Neural cell (in vitro differentiated cells): ENCODE results near the gene VOPP1. TPM values are rescaled to one million over a fixed set of nuclear protein-coding genes. Genes with fewer than 3 reads are reported as not detected.

ENCODE experiments used
- H2AFZ ChIP-seq: fragments of 200-600, 300-800 bp; sonication (generic), shearing (Covaris generic); 2 replicates; pipeline ENCODE4 v1.6.0; 2014; ENCODE audit warnings: low read depth, mild to moderate bottlenecking, antibody characterized with exemption, low read length, moderate library complexity
- H3F3A ChIP-seq: fragments of 200-600 bp; shearing (Covaris generic); 2 replicates; pipeline ENCODE4 v1.6.1; 2016; ENCODE audit warnings: mild to moderate bottlenecking, moderate library complexity, mixed read lengths, antibody characterized with exemption, low read length; ENCODE audit not compliant: insufficient read depth, poor library complexity, severe bottlenecking
- H3K27ac ChIP-seq: fragments of 200-600, 300-800 bp; sonication (generic), shearing (Covaris generic); 2 replicates; pipeline ENCODE4 v1.5.1; 2014; ENCODE audit warnings: mild to moderate bottlenecking, low read length, moderate library complexity
- H3K27me3 ChIP-seq: fragments of 300-800, 200-600 bp; sonication (generic), shearing (Covaris generic); 2 replicates; pipeline ENCODE4 v1.6.0; 2014; ENCODE audit warnings: mild to moderate bottlenecking, low read depth, low read length, moderate library complexity; ENCODE audit not compliant: insufficient read depth
- H3K36me3 ChIP-seq: fragments of 300-800, 200-600 bp; sonication (generic), shearing (Covaris generic); 2 replicates; pipeline ENCODE4 v1.5.1; 2014; ENCODE audit warnings: mild to moderate bottlenecking, antibody characterized with exemption, low read length, moderate library complexity; ENCODE audit not compliant: insufficient read depth
- H3K4me2 ChIP-seq: fragments of 300-800, 200-600 bp; sonication (generic), shearing (Covaris generic); 2 replicates; pipeline ENCODE4 v1.6.0; 2014; ENCODE audit warnings: mild to moderate bottlenecking, low read length
- H3K4me3 ChIP-seq: fragments of 300-800, 200-600 bp; sonication (generic), shearing (Covaris generic); 2 replicates; pipeline ENCODE4 v1.5.1; 2014; ENCODE audit warnings: mild to moderate bottlenecking, low read length, moderate library complexity
- H3K79me2 ChIP-seq: fragments of 200-600 bp; shearing (Covaris generic); replicated peaks from 2 replicates; pipeline ENCODE4 v1.6.0; 2014; ENCODE audit warnings: mild to moderate bottlenecking, low read length, moderate library complexity; ENCODE audit not compliant: insufficient read depth
- H3K9ac ChIP-seq: fragments of 300-800, 200-600 bp; sonication (generic), shearing (Covaris generic); 2 replicates; pipeline ENCODE4 v1.6.1; 2016; ENCODE audit warnings: mild to moderate bottlenecking, low read length, mixed read lengths
- H3K9me2 ChIP-seq: fragments of 200-600 bp; shearing (Covaris generic); 2 replicates; pipeline ENCODE4 v1.6.1; 2016; ENCODE audit warnings: mild to moderate bottlenecking, low read length, mixed read lengths; ENCODE audit not compliant: insufficient read depth
- H3K9me3 ChIP-seq: fragments of 200-600, 300-800 bp; sonication (generic), shearing (Covaris generic); 2 replicates; pipeline ENCODE4 v1.6.1; 2016; ENCODE audit warnings: mild to moderate bottlenecking, mixed run types, low read length, moderate library complexity, mixed read lengths
- H4K20me1 ChIP-seq: fragments of 200-600 bp; shearing (Covaris generic); 2 replicates; pipeline ENCODE4 v1.6.1; 2016; ENCODE audit warnings: mild to moderate bottlenecking, mixed run types; ENCODE audit not compliant: insufficient read depth
- EP300 ChIP-seq: fragments of 450-650 bp; conservative IDR thresholded peaks from 2 replicates; pipeline ENCODE4 v1.6.1; 2014; ENCODE audit warnings: antibody characterized with exemption, mild to moderate bottlenecking, moderate library complexity; ENCODE audit not compliant: poor library complexity, severe bottlenecking
- EZH2 ChIP-seq: fragments of 200-600, 300-800 bp; shearing (Covaris generic), sonication (generic); IDR thresholded peaks from 2 replicates; pipeline ENCODE4 v1.6.1; 2014; ENCODE audit warnings: antibody characterized with exemption, low read length, borderline replicate concordance, mild to moderate bottlenecking; ENCODE audit not compliant: insufficient read depth, poor library complexity, severe bottlenecking
- MXI1 ChIP-seq: fragments of 450-650 bp; conservative IDR thresholded peaks from 2 replicates; pipeline ENCODE4 v1.6.1; 2014; ENCODE audit warnings: antibody characterized with exemption, mild to moderate bottlenecking; ENCODE audit not compliant: poor library complexity, severe bottlenecking
- POLR2AphosphoS5 ChIP-seq: IDR thresholded peaks from 2 replicates; pipeline ENCODE4 v1.6.1; 2012
- RAD21 ChIP-seq: fragments of 450-650 bp; conservative IDR thresholded peaks from 2 replicates; pipeline ENCODE4 v1.6.1; 2014; ENCODE audit warnings: antibody characterized with exemption, mild to moderate bottlenecking, moderate library complexity
- SMC3 ChIP-seq: fragments of 450-650 bp; conservative IDR thresholded peaks from 2 replicates; pipeline ENCODE4 v1.6.1; 2014; ENCODE audit warnings: antibody characterized with exemption, mild to moderate bottlenecking, moderate library complexity; ENCODE audit not compliant: poor library complexity
- TAF1 ChIP-seq: IDR thresholded peaks from 2 replicates; pipeline ENCODE4 v1.6.1; 2012; ENCODE audit warnings: low read depth
- polyA plus RNA-seq: library from polyadenylated mRNA; depleted of rRNA; stranded (reverse); fragments of >200 nt; gene quantifications from 2 replicates; pipeline ENCODE4 v1.2.3, GENCODE V29; 2014
- TF ChIP-seq, protein P1 (sequence below): fragments of 450-650 bp; IDR thresholded peaks from 2 replicates; pipeline ENCODE4 v1.5.1; 2014; ENCODE audit warnings: antibody characterized with exemption, mild to moderate bottlenecking, moderate library complexity; ENCODE audit not compliant: poor library complexity, severe bottlenecking
- TF ChIP-seq, protein P2 (sequence below): IDR thresholded peaks from 2 replicates; pipeline ENCODE4 v1.6.1; 2012; ENCODE audit warnings: borderline replicate concordance

VOPP1 gene
- polyA plus RNA-seq, 1 donor from 2014 or later, result 85.8 TPM

DNA sequence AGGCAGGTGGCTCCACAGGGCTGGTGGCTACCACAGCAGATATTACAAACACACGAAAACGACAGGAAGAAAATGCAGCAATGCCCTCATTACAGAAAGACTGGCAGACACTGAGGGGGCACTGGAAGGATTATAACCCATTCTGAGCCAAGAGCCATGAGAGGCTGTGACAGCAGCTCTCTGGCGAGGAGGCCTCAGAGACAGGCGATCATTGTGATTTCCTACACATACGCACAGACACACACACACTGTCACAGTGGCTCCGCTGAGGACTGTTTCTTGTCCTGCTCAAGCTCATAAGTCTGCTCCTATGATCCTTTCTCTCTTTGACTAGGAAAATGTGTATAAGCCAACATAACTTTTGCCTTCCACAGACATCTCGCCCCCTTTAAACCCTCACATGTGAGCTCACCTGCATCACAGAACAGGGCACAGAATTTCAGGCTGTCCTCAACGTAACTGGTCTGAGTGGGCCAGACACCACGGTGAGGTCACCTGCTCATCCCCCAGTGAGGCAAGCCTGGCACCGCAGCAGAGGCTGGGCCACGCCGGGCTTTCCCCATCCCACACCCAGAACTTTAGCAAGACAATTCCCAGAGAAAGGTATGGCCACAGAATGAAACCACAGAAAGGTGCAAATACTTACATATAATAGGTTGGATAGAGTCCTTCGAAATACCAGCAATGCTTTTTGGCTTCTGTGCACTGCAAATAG is 51.7 kb downstream of the VOPP1 start:
- TF ChIP-seq EP300 (no peak), POLR2AphosphoS5 (no peak), TAF1 (no peak), MXI1 (no peak), RAD21 (no peak), EZH2 (no peak), SMC3 (no peak)
- TF ChIP-seq, protein P1, sequence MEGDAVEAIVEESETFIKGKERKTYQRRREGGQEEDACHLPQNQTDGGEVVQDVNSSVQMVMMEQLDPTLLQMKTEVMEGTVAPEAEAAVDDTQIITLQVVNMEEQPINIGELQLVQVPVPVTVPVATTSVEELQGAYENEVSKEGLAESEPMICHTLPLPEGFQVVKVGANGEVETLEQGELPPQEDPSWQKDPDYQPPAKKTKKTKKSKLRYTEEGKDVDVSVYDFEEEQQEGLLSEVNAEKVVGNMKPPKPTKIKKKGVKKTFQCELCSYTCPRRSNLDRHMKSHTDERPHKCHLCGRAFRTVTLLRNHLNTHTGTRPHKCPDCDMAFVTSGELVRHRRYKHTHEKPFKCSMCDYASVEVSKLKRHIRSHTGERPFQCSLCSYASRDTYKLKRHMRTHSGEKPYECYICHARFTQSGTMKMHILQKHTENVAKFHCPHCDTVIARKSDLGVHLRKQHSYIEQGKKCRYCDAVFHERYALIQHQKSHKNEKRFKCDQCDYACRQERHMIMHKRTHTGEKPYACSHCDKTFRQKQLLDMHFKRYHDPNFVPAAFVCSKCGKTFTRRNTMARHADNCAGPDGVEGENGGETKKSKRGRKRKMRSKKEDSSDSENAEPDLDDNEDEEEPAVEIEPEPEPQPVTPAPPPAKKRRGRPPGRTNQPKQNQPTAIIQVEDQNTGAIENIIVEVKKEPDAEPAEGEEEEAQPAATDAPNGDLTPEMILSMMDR, result no peak
- TF ChIP-seq, protein P2, sequence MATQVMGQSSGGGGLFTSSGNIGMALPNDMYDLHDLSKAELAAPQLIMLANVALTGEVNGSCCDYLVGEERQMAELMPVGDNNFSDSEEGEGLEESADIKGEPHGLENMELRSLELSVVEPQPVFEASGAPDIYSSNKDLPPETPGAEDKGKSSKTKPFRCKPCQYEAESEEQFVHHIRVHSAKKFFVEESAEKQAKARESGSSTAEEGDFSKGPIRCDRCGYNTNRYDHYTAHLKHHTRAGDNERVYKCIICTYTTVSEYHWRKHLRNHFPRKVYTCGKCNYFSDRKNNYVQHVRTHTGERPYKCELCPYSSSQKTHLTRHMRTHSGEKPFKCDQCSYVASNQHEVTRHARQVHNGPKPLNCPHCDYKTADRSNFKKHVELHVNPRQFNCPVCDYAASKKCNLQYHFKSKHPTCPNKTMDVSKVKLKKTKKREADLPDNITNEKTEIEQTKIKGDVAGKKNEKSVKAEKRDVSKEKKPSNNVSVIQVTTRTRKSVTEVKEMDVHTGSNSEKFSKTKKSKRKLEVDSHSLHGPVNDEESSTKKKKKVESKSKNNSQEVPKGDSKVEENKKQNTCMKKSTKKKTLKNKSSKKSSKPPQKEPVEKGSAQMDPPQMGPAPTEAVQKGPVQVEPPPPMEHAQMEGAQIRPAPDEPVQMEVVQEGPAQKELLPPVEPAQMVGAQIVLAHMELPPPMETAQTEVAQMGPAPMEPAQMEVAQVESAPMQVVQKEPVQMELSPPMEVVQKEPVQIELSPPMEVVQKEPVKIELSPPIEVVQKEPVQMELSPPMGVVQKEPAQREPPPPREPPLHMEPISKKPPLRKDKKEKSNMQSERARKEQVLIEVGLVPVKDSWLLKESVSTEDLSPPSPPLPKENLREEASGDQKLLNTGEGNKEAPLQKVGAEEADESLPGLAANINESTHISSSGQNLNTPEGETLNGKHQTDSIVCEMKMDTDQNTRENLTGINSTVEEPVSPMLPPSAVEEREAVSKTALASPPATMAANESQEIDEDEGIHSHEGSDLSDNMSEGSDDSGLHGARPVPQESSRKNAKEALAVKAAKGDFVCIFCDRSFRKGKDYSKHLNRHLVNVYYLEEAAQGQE, result no peak
- H3K27ac ChIP-seq, result no peak overlapping the region
- H3K9me2 ChIP-seq, result no peaks in the 10 kb centered on the region

DNA sequence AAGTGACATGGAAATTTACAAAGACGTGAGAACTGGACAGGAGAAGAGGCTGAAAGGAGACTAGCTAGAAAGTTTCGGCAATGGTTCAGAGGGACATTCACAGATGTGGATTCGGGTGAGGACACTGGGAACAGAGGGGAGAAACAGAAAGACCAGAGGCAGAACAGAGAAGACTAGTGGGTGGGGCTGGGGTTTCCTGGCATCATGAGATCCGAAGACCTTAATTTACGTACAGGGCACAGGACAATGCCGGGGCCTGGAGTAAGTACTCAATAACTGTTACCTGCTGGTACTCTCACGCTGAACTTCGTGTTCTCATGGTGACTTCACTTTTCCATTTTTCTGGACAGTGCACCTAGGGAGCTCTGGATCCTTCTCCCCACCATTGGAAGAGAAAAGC is 53.5 kb downstream of the VOPP1 start:
- no peak overlapping the region for H3K9ac ChIP-seq
- H4K20me1 ChIP-seq, result no peaks in the 10 kb centered on the region
- H3K9me3 ChIP-seq, result no peaks in the 10 kb centered on the region
- no peak overlapping the region for H3K27ac ChIP-seq
- no peak overlapping the region for H3K4me2 ChIP-seq
- H3K36me3 ChIP-seq, result no peaks in the 10 kb centered on the region
- H3F3A ChIP-seq, result no peaks in the 10 kb centered on the region
- no peak overlapping the region for H3K4me3 ChIP-seq
- no peak overlapping the region for H2AFZ ChIP-seq
- H3K27me3 ChIP-seq, result no peaks in the 10 kb centered on the region
- no peak for TF ChIP-seq SMC3
- TF ChIP-seq, protein P2, result no peak
- no peak for TF ChIP-seq TAF1
- no peak for TF ChIP-seq RAD21
- TF ChIP-seq MXI1, result no peak
- no peak for TF ChIP-seq EZH2
- H3K9me2 ChIP-seq, result no peaks in the 10 kb centered on the region
- peaks cover 10% of the 10 kb centered on the region for H3K79me2 ChIP-seq

More for the DNA sequence above, 51.7 kb downstream of the VOPP1 start:
- Histone ChIP-seq H3K36me3 (no peaks in the 10 kb centered on the region), H3K4me3 (no peak overlapping the region), H3F3A (no peaks in the 10 kb centered on the region), H2AFZ (no peak overlapping the region), H4K20me1 (no peaks in the 10 kb centered on the region), H3K79me2 (peaks cover 16% of the 10 kb centered on the region), H3K4me2 (no peak overlapping the region), H3K9ac (no peak overlapping the region), H3K9me3 (no peaks in the 10 kb centered on the region), H3K27me3 (no peaks in the 10 kb centered on the region)
